Heart left ventricle (tissue), 13 donors: ENCODE results near the gene PMS2.

Experiments
- POLR2A ChIP-seq, 2 donors: fragments of 450-650 bp; IDR thresholded peaks; one replicate each; pipeline ENCODE4 v1.6.1; 2017; ENCODE audit warnings: antibody characterized with exemption in 2 of 2, mild to moderate bottlenecking in 2 of 2, moderate library complexity in 2 of 2
- TF ChIP-seq, protein P1 (sequence below), 12 donors: fragments of 200-600 bp; sonication (generic) in 4 of 12; IDR thresholded peaks; one replicate each; pipeline versions ENCODE4 v1.5.0 to v1.8.0; 2018 to 2022; ENCODE audit warnings: antibody characterized with exemption in 12 of 12, mild to moderate bottlenecking in 5 of 12
- donor health status: ischemic (EF 13 %, LVEDD 7.1; RV severe dilation, severe dysfunction).
- donor health status: DM: no; HTN: yes; CAD: no.
- donor health status: DM: no; HTN: no; CAD: no.
- donor health status: ischemic (EF 25% LVEDD 6.9; RV normal size, moderate dysfunction).
- donor health status: ischemic (EF 25% LVEDD 5.7; RV mildly dilated, moderate dysfunction).
- donor health status: ischemic (EF 35%, LVEDD 5.7; RV mildly dilated, moderate dysfunction).
- donor health status: nonischemic (EF 11% LVEDD 7.7; RV severe dilation, severe dysfunction).
- donor health status: DM: yes; HTN: yes; CAD: no.
- donor health status: PGD.
- donor health status: ischemic (EF 29% LVEDD 5.4; RV normal size, mild dysfunction).
- donor health status: nonischemic (EF 23%, LVEDD 6.1; RV moderate dilation, normal function).

DNA sequence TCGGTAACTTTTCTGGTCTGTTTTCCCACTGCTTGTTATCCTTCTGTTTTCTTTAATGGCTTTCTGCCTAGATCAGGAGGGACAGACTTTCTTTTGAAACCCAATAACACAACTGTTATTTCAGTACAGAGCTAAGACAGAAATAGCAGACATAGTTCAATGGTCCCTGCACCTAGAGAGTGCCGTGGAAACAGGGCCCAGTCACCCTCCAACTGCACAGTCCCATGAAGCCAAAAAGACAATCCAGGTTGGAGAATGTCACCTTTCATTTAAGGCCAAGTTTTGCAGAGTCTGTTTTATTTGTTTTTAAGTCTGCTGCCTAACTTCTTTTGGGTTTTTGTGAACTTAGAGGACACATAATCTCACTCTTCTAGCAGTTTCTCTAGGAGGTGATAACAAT, 2.7 kb upstream of the PMS2 start:
- TF ChIP-seq POLR2A (IDR thresholded peaks at IDR 0.05), result no peak
- TF ChIP-seq, protein P1, sequence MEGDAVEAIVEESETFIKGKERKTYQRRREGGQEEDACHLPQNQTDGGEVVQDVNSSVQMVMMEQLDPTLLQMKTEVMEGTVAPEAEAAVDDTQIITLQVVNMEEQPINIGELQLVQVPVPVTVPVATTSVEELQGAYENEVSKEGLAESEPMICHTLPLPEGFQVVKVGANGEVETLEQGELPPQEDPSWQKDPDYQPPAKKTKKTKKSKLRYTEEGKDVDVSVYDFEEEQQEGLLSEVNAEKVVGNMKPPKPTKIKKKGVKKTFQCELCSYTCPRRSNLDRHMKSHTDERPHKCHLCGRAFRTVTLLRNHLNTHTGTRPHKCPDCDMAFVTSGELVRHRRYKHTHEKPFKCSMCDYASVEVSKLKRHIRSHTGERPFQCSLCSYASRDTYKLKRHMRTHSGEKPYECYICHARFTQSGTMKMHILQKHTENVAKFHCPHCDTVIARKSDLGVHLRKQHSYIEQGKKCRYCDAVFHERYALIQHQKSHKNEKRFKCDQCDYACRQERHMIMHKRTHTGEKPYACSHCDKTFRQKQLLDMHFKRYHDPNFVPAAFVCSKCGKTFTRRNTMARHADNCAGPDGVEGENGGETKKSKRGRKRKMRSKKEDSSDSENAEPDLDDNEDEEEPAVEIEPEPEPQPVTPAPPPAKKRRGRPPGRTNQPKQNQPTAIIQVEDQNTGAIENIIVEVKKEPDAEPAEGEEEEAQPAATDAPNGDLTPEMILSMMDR (IDR thresholded peaks at IDR 0.05), result no peak
